Renal cortex interstitium (tissue), 11 donors: ENCODE results near the gene SYNPO2. TPM values are rescaled to one million over a fixed set of nuclear protein-coding genes. Genes with fewer than 3 reads are reported as not detected.
"Not testable (repeated sequence)": the region's sequence is repeated elsewhere in the genome, so short reads cannot be mapped to it uniquely, and the experiment has no call there.

Source experiments
- DNase-seq, 11 donors: peaks; one replicate each; pipeline ENCODE4 v3.0.0-alpha.2; 2013; ENCODE audit warnings: low read depth in 9 of 11, low spot score in 4 of 11; ENCODE audit errors: extremely low read depth in 1 of 11
- polyA plus RNA-seq, 3 donors: library from polyadenylated mRNA; unstranded; fragments of 120-200 nt; gene quantifications; one replicate each; pipeline ENCODE4 v1.2.1, GENCODE V29; 2013; ENCODE audit not compliant: insufficient read length in 3 of 3

The SYNPO2 gene
- polyA plus RNA-seq, 3 donors: 13.2 to 16.2 (median 15.4) TPM

- DNase-seq: no peak
Observed at GRCh38 chr4:119037709-119038108, 149.1 kb downstream of the SYNPO2 start.

- DNase-seq: no peak
Observed at GRCh38 chr4:119038116-119038841, 149.6 kb downstream of the SYNPO2 start.

- DNase-seq: no peak
Observed at GRCh38 chr4:119039160-119039559, 150.5 kb downstream of the SYNPO2 start.

- no peak for DNase-seq
Observed at GRCh38 chr4:119039779-119040178, 151.1 kb downstream of the SYNPO2 start.

- no peak for DNase-seq
Observed at GRCh38 chr4:119040261-119040660, 151.6 kb downstream of the SYNPO2 start.

- DNase-seq: no peak
Observed at GRCh38 chr4:119040694-119041185, 152.1 kb downstream of the SYNPO2 start.

- DNase-seq: no peak
Observed at GRCh38 chr4:119041396-119041795, 152.7 kb downstream of the SYNPO2 start.

GRCh38 chr4:119041951-119042560 lies 153.4 kb downstream of the SYNPO2 start:
- DNase-seq: peak in 10 of 11 donors; percentile 57 to 83 (median 71)

GRCh38 chr4:119046263-119046662 lies 157.6 kb downstream of the SYNPO2 start:
- no peak for DNase-seq

- not testable (repeated sequence) for DNase-seq
Observed at GRCh38 chr4:119047059-119047458, 158.4 kb downstream of the SYNPO2 start.

GRCh38 chr4:119048446-119048845 lies 159.8 kb downstream of the SYNPO2 start:
- no peak for DNase-seq

GRCh38 chr4:119049342-119049741 lies 160.7 kb downstream of the SYNPO2 start:
- DNase-seq: no peak

- DNase-seq: no peak
Observed at GRCh38 chr4:119050527-119051090, 162.0 kb downstream of the SYNPO2 start.

- no peak for DNase-seq
Observed at GRCh38 chr4:119053245-119053644, 164.6 kb downstream of the SYNPO2 start.

- DNase-seq: no peak
Observed at GRCh38 chr4:119053997-119054396, 165.3 kb downstream of the SYNPO2 start.

GRCh38 chr4:119057417-119057816 lies 168.8 kb downstream of the SYNPO2 start:
- DNase-seq: no peak

- no peak for DNase-seq
Observed at GRCh38 chr4:119059221-119059620, 170.6 kb downstream of the SYNPO2 start.

- DNase-seq: not testable (repeated sequence)
Observed at GRCh38 chr4:119067125-119067524, 178.5 kb downstream of the SYNPO2 start.

- not testable (repeated sequence) for DNase-seq
Observed at GRCh38 chr4:119067670-119068360, 179.2 kb downstream of the SYNPO2 start.

GRCh38 chr4:119068529-119068962 lies 179.9 kb downstream of the SYNPO2 start:
- peak in 1 of 11 donors; percentile 9 for DNase-seq
